ENCODE results near the gene ZNF668.

DNA sequence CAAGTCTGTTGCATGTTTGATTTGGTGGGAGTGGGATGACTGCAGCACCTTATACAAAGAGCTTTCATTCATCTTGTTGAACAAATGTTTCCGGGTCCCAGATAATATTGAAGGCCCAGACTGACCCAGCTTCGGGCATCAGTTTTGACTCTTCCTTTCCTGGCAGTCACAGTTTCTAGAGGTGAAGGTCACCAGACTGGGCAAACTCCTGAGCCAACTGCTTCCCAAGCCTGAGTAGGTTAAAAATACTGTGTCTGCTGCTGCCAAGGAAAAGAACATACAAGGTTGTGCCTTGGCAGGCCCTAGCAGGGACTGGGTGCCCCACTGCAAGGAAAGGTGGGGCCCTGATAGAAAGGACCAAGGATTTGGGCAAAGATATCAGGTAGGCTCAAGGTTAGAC is 38.7 kb upstream of the ZNF668 start:
- no peak for TF ChIP-seq MAZ (IDR thresholded peaks at IDR 0.05; ENCODE audit: borderline replicate concordance, low read depth, low read length)
- TF ChIP-seq CHD1 (IDR thresholded peaks at IDR 0.05; ENCODE audit: low read depth, low read length) = no peak
- TF ChIP-seq, protein P1, sequence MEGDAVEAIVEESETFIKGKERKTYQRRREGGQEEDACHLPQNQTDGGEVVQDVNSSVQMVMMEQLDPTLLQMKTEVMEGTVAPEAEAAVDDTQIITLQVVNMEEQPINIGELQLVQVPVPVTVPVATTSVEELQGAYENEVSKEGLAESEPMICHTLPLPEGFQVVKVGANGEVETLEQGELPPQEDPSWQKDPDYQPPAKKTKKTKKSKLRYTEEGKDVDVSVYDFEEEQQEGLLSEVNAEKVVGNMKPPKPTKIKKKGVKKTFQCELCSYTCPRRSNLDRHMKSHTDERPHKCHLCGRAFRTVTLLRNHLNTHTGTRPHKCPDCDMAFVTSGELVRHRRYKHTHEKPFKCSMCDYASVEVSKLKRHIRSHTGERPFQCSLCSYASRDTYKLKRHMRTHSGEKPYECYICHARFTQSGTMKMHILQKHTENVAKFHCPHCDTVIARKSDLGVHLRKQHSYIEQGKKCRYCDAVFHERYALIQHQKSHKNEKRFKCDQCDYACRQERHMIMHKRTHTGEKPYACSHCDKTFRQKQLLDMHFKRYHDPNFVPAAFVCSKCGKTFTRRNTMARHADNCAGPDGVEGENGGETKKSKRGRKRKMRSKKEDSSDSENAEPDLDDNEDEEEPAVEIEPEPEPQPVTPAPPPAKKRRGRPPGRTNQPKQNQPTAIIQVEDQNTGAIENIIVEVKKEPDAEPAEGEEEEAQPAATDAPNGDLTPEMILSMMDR (conservative IDR thresholded peaks at IDR 0.05; ENCODE audit: low read depth, low read length) = no peak
- no peak for TF ChIP-seq MXI1 (IDR thresholded peaks at IDR 0.05; ENCODE audit: borderline replicate concordance, low read depth, low read length)
- no peak for TF ChIP-seq RAD21 (IDR thresholded peaks at IDR 0.05; ENCODE audit: low read length)
- no peak for TF ChIP-seq FOS (IDR thresholded peaks at IDR 0.05; ENCODE audit: low read depth, low read length)
- TF ChIP-seq POLR2A (IDR thresholded peaks at IDR 0.05; ENCODE audit: low read depth, low read length) = no peak
- no peak for TF ChIP-seq NFE2L2 (IDR thresholded peaks at IDR 0.05; ENCODE audit: low read depth, low read length)

Measured in IMR-90 (cell line).